Measurements from ENCODE around the gene TFB2M. TPM values are rescaled to one million over a fixed set of nuclear protein-coding genes. Genes with fewer than 3 reads are reported as not detected.
A peak's percentile ranks its signal among the peaks of the same experiment; 100 is the strongest.

Gene TFB2M
- total and polyA plus RNA-seq, 2 of the 13 experiments (the other 11 are each of a cell fraction or from before 2014, with no cell fraction given), result 15.7 to 31.4 TPM

DNA sequence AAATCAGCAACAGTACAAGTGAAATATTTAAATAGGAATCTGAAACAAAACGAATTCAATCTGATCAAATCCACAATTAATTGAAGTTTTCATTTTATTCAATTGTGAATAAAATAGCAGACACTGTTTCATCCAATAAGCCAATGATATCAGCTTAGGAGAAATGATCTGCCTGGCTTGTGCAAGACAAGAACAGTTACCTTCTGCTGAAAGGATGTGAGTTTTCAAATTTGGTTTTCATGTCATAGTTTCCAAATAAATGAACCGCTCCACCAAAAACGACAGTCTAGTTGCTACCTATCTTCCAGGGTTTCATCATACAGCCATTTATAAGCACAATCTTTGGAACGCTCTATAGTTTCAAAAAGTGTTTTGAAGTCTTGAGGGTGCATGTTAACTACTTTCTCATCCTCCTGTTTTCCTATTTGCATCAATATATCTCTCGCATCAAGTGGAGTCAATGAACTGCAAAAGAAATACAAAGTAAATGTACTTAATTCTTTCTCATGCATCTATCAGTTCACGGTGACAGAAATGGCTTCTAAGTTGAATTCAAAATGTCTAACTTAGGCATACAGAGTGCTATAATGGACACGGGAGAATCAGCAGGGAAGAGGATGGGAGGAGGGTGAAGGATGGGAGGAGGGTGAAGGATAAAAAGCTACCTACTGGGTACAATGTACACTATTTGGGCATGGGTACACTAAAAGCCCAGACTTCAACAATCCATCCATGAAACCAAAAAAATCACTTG is 25.1 kb downstream of the TFB2M start:
- intact Hi-C loops (cut with micrococcal nuclease; ENCODE audit: unreplicated experiment) (no loop called here), in situ Hi-C loops (cut with HindIII; ENCODE audit: extremely low pct_ligation_motif_present, low pct_unique_long_range_greater_than_20kb) (no loop called here)
- 85% methylated on average over 7 of the region's 7 CpGs for WGBS (ENCODE audit: low lambda C conversion rate)
- DNase-seq (ENCODE audit: low spot score) (no peak), FAIRE-seq (no peak), ATAC-seq (no peak)
- Histone ChIP-seq H3K79me2 (ENCODE audit: insufficient read depth, low read length) (no peaks in the 10 kb centered on the region), H2AFZ (ENCODE audit: low read length) (no peak overlapping the region), H3K27me3 (ENCODE audit: control insufficient read depth in 1 of 2, insufficient read depth in 2 of 2, low read length in 2 of 2) (no peaks in the 10 kb centered on the region), H3K9ac (ENCODE audit: insufficient read depth, low read depth, low read length) (no peak overlapping the region), H3K4me2 (ENCODE audit: low read depth, low read length) (no peak overlapping the region), H3K27ac (ENCODE audit: extremely low read length, insufficient read depth, low read length) (no peak overlapping the region), H3K9me3 (ENCODE audit: low read length) (no peaks in the 10 kb centered on the region), H3K36me3 (replicated peaks in 1 of 2; ENCODE audit: control insufficient read depth in 1 of 2, insufficient read depth in 2 of 2, low read length in 2 of 2) (peaks cover 14 to 40% of the 10 kb centered on the region in 2 experiments), H4K20me1 (ENCODE audit: insufficient read depth, low read length) (no peaks in the 10 kb centered on the region), H3K4me3 (replicated peaks in 1 of 3; ENCODE audit: insufficient read depth in 1 of 3, low read depth in 2 of 3, low read length in 3 of 3) (no peak overlapping the region), H3K4me1 (ENCODE audit: insufficient read depth, low read length) (no peaks in the 10 kb centered on the region)
- ChIA-PET POLR2A (no interaction called here), CTCF (ENCODE audit: low intra/inter-chr PET ratio, low total read pairs) (no interaction called here)
- TF ChIP-seq JARID2 (CRISPR knock-in tag; IDR thresholded peaks at IDR 0.05; ENCODE audit: insufficient replicate concordance) (no peak), ZNF510 (CRISPR knock-in tag; IDR thresholded peaks at IDR 0.05; ENCODE audit: low read depth) (no peak), ATF7 (IDR thresholded peaks at IDR 0.05) (no peak), ATF7 (CRISPR knock-in tag; IDR thresholded peaks at IDR 0.05) (no peak), NCOA5 (CRISPR knock-in tag; IDR thresholded peaks at IDR 0.05) (no peak), SNRNP70 (IDR thresholded peaks at IDR 0.05; ENCODE audit: low read depth, low read length) (no peak), REL (CRISPR knock-in tag; conservative IDR thresholded peaks at IDR 0.05) (no peak), ZNF616 (CRISPR knock-in tag; IDR thresholded peaks at IDR 0.05; ENCODE audit: low read depth) (no peak), NPAS2 (CRISPR knock-in tag; IDR thresholded peaks at IDR 0.05; ENCODE audit: borderline replicate concordance) (no peak), IRX3 (CRISPR knock-in tag; IDR thresholded peaks at IDR 0.05; ENCODE audit: borderline replicate concordance, low read depth) (no peak), REXO4 (CRISPR knock-in tag; IDR thresholded peaks at IDR 0.05; ENCODE audit: borderline replicate concordance) (no peak), GTF2F1 (IDR thresholded peaks at IDR 0.05; ENCODE audit: low read length) (no peak), KAT7 (CRISPR knock-in tag; IDR thresholded peaks at IDR 0.05; ENCODE audit: borderline replicate concordance) (peak; percentile 96; the same call in 1 of the 2 replicates), ZNF569 (CRISPR knock-in tag; IDR thresholded peaks at IDR 0.05; ENCODE audit: borderline replicate concordance) (no peak)
- TF ChIP-seq, protein P1, sequence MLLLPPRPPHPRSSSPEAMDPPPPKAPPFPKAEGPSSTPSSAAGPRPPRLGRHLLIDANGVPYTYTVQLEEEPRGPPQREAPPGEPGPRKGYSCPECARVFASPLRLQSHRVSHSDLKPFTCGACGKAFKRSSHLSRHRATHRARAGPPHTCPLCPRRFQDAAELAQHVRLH (CRISPR knock-in tag; IDR thresholded peaks at IDR 0.05; ENCODE audit: borderline replicate concordance, low read depth), result peak; percentile 60; the same call in 1 of the 2 replicates
- no TSS peak for BruUV-seq (replicated peaks)
